GM19238 (cell line): ENCODE measurements around the gene ELK1.

ENCODE experiments used
- DNase-seq: peaks from one replicate; pipeline ENCODE4 v3.0.0; 2011; ENCODE audit warnings: low spot score; ENCODE audit not compliant: insufficient read length

Gene ELK1

DNA sequence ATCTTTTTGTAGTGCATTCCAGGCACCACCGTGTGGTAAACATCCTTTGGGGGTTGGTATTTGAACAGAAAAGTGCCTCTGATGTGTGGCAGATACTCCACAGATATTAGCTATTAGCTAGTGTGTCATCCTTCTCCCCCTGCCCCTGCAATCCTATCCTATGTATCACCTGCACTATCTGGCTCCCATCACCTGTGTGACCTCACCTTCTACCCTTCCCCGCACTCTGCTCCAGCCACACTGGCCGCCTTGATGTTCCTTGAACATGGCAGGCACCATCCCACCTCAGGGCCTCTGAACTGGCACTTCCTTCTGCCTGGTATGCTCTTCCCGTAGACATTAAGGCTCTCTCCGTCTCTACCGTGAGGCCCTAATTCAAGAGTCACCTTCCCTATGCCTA, 3.7 kb downstream of the ELK1 start:
- no peak for DNase-seq

DNA sequence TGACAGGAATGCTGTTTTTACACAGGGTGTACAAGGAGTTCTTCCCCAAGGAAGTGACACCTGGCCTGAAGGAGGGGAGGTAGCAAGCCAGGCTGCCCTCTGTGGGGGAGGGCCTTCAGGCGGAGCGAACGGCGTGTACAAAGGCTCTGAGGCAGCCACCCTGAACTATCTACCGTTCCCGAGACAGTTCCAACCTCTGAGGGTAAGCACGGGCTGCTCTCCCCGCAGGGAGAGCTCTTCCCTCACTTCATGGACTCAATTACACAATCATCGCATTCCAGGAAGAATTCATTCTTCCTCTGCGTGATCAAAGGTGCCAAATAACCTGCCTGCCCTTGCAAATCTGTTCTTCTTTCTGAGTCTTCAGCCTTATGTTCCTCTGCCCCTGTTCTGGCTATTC, 4.8 kb downstream of the ELK1 start:
- DNase-seq, result no peak

DNA sequence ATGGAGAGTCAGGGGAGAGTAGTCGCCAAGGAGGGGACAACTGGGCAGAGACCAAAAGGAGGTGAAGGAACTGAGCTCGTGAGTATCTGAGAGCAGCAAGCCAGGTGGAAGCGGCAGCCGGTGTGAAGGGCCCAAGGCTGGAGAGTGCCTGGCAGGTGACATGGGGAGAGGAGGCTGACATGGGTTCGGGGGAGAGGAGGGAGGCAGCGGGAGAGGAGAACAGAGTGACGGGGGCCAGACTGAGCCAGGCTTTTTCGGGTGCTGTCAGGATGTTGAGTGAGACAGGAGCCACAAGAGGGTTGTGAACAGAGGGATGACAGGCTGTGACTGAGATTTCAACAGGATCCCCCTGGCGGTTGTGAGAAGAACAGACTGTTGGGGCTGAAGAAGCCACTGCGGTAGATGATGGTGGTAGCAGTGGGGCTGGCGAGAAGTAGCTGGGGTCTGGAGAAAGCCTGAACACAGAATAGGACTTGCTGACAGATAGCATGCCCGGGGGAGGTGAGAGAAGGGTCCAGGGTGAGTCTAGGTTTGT, 5.7 kb downstream of the ELK1 start:
- DNase-seq, result no peak

DNA sequence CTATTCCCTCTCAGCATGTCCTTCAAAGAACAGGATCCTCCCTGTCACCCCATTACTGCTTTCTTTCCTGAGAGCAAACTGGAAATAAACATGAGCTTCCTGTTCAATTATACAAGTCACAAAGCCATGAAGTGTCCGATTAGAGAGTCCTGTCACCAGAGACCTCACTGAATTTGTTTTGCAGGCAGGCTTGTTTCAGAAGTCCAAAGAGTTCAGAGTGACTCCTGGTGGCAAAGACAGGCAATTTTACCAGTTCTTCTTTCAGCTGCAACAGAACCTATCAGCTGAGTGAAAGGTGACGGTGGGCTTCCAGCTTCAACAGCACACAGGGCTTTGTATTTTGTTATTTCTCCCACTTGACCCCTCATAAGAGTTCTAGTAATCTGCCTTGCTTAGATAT, 6.4 kb downstream of the ELK1 start:
- no peak for DNase-seq

DNA sequence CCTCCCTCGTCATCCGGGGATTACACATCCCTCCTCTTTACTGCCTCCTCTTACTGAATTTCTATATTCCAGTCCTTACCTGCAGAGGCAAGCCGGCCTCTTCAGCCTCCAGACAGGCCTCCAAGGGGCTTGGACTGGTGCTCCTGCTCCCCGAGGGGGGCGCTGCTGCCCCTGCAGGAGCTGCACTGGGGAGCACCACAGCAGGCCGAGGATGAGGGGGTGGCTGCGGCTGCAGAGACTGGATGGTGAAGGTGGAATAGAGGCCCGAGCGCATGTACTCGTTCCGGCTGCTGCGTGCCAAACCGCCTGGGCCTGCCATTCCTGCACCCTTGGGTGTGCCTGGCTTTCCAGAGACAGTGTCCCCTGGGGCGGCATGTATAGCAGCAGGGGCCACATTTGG, 11.5 kb downstream of the ELK1 start:
- DNase-seq, result no peak

DNA sequence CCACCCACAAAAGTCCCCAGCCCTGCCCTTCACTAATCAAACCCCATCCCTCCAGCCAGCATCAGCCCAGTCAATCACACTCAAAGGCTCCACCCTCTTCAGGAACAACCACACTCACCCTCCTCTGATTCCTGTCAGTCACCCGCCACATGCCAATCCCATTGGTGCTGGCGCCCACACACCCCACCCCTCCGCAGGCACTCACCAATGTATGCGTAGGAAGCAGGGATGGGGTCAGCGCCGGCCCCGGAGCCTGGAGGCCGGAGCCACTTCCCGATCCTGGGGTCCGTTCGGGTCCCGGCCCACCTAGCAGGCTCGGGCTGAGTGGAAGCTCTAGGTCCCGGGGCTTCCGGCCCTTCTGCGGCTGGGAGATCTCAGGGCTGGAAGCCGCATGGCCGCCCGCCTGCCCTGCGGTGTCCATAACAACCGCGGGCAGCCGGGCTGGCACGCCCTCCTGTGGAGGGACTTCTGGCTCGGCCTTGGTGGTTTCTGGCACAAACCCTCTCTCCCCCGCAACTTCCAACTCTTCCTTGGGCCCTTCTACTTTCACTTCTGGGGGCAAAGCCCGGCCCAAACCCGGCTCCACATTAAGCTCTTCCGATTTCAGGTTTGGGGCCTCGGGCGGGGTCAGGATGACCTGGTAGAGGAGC, 12.7 kb downstream of the ELK1 start:
- DNase-seq, result no peak

DNA sequence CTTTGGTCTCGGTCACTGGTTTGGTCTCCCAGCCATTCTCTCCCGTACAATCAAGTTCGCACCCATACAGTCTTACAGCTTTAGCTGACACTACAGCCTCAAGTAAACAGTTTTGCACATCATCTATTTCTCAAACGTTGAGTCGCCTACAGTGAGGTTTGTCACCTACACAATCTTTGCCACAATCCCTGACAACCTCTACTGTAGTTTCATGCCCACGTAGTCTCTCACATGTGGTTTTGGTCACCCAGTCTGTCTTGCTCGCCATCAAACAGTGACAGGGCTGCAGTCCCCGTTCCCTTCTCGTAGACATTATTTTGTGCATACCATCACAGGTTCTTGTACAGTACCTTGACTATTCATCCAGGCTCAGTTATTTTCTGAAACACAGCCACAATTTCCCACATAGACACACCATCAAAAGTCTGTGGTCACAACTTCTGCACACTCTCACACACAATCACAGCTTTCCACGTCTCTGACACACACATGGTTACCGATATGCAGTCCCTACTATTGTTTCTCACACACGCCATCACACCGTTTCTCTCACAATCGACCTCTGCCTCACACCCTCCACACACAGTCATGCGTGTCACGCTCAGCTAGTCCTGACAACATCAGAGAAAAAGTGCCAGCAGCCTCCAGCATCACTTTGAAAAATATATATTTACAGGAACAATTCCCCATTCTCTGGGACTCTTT, 15.3 kb downstream of the ELK1 start:
- no peak for DNase-seq

DNA sequence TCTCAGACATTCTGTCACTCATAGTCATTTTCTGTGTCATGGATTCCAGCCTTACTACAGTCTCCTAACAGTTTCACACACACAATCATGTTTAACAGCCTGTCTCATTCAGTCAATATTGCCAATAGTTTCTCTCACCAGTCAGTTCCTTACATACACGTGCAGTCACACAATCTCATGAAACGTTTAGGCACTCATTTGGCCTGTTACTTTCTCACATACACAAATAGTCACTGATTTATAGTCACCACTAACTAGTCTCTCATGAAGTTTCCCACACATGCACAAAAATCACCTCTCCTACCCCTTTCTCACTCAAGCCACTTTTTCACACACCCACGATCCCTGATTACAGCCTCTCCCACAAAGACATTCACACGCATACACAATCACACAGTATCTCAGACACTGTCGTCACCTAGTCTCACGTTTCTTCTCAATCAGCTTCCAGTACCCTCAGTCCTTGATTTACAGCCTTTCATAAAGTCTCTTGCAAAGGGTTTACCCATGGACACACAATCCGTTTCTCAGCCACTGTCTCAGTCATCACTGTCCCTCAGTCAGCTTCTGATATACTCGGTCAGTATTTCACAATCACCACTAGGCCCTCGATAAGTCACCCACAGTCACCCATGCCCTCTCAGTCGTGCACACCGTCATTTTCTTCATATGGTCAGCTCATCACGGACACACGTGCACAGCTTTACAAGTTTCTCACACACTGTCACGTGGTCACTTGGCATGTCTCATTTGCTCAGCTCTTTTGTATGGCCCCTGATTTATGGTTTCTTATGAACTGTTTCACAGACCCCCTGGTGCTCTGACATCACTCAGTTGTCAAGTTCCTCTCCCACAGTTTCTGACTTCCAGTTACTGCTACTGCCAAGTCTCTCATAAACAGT, 16.4 kb downstream of the ELK1 start:
- DNase-seq, result no peak

DNA sequence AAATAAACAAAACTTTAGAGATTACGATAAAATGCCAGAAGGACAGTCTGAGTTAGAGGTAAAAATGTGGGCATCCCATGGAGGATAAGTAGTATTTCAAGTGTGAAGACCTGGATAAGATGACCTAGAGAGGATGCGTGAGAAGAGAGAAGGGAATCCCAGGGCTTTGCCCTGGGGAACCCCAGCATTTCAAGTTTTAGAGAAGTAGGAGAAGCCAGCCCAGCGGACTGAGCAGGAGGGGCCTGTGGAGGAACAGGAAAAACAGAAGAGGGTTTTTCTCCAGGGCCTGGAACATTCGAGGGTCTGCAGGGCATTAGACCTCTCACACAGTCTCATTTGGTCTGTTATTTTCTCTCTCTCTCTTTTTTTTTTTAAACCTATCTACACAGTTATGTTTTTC, 17.7 kb downstream of the ELK1 start:
- no peak for DNase-seq

DNA sequence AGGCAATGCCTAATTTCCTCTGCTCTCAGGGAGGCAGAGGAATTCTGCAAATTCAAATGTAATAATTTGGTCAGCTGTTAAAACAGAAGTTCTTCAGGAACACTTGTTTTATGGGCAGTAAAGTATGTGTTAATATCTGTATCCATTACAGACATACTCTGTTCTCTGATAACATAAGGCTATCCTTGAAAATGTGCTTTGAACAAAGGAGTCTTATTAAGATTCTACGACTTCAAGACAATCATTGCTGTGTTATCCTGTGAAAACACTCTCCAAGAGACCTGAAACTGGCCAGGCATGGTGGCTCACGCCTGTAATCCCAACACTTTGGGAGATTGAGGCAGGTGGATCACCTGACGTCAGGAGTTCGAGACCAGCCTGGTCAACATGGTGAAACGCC, 18.7 kb downstream of the ELK1 start:
- DNase-seq, result no peak

DNA sequence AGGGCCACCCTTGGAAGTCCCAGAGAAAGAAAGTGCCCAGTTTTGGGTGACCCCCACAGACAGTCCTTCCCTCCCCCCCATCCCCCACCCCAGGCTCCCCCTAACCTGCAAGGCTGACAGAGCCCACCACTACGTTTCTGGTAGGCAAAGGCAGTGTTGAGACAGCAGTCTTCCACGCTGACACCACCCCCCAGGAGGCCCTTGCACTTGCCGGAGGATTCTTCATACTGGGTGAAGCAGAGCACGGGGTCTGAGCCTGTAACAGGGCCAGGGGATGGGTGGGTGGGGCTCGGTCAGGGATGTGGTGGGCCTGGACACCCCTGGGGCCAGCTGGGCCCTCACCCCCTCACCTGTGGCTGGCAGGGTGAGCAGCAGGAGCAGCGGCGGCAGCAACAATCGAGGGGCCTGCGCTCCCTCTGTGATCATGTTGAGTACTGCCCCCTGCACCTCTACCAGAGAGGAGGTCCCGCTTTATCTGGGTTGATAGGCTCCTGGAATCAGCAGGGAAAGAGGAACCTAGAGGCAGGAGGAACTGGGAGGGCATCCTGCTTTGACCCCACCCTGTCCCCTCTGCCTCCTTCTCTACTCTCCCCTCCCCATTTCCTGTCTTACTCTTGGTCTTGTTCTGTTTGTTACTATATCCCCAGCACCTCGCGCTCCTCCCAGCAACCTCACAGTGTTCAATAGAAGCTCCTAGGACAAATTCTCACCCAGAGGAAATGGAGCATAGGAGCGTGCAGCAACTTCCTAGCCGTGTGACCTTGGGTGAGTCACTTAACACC, 20.8 kb downstream of the ELK1 start, which contains the start of gene CFP:
TSS of gene CFP (minus strand) at position 512 of the 782 bp plus-strand sequence. CDS start at position 426, 86 bp downstream.
- no peak for DNase-seq

DNA sequence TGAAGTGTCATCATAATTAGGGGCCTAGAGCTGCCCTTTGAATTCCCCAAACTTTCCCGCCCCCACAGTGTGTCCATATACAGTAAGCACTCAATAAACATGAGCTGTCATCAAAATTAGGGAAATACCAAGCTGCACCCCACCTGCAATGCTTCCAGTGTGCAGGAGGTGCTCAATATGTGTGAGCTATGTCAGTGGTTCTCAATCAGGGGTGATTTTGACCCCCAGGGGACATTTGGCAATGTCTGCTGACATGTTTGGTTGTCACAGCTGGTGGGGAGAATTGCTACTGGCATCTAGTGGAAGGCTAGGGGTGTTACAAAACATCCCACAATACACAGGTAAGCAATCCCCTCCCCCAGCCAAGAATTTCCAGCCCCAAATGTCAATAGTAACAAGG, 21.4 kb downstream of the ELK1 start:
- DNase-seq, result no peak

DNA sequence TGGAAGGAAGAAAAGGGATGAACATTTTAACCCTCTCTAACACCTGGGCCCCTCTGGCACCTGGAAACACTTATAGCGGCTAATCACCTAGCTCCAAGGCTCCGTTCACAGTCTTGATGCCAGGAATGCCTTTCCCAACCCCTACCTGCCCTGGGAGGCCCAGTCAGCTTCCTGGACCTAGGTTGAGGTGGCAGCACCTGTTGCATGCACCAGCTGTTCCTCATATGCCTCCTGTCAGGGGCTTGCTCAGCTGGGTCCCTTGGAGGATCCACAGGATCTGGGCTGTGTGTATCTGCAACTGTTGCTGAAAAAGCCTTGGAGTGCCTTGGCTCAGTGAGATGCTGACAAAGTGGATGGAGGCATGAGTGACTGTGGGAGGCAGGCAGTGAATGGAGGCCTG, 25.0 kb downstream of the ELK1 start:
- DNase-seq, result no peak

DNA sequence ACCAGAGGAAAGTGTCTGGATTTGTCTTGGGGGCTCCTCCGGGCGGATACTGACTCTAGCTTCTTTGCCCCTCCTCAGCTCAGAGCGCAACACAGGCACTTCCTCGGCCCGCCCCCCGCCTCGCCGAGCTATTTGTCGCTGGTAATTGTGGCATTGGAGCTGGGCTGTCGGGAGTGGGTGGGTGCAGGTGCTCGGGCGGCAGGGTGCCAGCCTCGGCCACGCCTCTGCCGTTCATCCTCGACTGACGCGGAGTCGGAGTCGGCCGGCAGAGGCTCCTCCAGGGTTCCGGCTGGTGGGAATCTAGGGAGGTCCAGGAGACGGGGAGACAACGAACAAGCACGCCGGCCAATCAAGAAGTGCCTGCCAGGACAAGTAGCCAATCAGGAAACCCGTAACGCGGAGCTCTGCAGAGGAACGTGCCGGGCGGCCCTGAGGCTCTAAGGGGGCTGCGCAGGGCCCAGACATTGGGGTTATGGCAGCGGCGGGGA, 26.8 kb downstream of the ELK1 start:
- DNase-seq, result no peak

DNA sequence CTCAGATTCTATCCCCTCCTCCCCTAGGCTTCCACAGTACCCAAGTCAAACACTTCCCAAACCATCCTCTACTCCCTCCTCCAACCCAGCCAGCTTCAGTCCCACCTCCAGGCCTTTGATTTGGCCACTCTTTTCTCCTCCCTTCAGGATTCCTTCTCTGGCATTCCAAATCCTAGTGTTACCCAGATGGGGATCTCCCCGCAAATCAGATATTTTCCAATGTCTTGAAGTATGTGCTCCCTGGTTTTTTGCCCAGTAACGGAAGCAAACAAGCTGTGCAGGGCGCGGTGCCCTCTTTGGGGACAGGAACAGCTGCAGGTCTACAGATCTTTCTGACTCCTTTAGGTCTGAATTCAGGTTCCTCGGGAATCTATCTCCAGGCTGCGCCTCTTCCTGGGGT, 28.5 kb downstream of the ELK1 start:
- no peak for DNase-seq

DNA sequence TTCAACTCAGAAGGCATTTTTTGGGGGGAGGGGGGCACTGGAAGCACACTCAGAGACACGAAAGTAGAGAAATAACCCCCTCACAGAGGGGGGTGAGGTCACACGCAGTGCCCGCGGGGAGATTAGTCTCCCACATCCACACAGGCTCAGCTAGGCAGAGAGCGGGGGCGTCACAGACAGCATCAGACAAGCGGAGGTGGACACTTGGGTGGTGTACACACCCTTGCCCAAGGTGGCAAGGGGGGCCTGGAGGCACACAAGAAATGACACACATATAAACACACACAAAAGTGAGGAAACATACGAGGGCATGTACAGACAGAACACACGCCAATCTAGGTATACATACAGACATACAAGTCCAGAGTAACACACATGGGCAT, 30.1 kb downstream of the ELK1 start:
- DNase-seq, result no peak

DNA sequence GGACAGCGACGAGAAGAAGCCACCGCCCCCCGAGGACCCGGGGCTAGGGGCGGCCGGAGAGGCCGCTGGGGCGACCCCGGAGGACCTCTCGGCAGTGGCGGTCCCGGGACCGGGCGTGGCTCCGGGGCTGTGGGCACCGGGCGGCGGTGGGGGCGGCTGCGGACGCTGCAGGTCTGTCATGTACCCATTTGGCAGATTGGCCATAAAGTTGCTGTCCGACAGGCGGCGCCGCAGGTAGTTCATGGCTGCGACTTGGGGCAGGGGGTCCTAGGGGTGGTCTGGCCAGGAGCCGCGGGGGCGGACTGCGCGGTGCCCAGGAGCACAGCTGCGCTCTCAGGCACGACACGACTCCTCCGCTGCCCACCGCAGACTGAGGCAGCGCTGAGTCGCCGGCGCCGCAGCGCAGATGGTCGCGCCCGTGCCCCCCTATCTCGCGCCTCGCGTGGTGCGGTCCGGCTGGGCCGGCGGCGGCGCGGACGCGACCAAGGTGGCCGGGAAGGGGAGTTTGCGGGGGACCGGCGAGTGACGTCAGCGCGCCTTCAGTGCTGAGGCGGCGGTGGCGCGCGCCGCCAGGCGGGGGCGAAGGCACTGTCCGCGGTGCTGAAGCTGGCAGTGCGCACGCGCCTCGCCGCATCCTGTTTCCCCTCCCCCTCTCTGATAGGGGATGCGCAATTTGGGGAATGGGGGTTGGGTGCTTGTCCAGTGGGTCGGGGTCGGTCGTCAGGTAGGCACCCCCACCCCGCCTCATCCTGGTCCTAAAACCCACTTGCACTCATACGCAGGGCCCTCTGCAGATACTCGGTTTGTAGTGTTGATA, 30.7 kb downstream of the ELK1 start, which contains the start of gene SYN1:
TSS of gene SYN1 (minus strand) at position 372 of the 817 bp plus-strand sequence. CDS start at position 243, 129 bp downstream.
- peak; percentile 75 for DNase-seq

DNA sequence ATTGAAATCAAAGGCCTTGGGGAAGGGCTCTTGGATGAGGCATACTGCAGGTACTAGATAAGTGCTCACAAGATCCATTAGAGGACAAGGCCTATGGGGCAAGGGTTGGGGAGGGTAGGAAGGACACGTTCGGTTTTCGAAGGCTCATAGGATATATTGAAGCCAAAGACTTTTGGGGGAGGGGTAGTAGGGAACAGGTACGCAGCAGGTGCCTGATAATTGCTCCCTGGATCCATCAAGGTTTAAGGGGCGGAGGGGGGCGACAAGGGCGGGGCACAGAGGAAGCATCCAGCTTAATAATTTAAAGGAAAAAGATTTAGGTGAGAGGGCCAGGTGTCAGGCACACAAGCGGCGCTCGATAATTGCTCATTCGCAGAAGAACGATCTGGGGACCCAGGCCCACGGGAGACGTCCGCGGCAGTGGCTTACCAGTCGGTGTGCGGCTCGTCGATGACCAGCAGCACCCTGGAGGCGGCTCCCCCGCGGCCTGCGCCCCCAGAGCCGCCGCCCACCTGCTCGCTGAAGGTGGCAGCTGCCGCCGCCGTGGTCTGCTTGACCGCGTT, 31.4 kb downstream of the ELK1 start:
- DNase-seq, result no peak

DNA sequence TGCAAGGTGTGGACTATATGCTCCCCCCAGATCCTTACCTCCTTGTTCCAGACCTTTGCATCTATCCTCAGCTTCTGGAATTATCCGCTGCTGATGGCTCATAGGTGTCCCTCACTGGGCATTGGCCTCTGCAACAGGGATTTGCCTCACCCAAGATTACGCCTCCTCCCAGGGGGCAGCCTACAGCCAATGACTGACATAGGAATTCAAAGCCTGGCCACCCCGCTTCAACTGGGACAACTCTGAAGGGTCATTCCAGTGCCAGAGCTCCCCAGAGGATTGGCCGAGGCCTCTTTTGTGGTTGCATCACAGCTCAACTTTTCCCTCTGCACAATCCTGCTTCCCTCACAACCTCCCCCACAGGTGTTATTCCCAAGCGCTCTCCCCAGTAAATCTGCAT, 35.7 kb downstream of the ELK1 start:
- no peak for DNase-seq

DNA sequence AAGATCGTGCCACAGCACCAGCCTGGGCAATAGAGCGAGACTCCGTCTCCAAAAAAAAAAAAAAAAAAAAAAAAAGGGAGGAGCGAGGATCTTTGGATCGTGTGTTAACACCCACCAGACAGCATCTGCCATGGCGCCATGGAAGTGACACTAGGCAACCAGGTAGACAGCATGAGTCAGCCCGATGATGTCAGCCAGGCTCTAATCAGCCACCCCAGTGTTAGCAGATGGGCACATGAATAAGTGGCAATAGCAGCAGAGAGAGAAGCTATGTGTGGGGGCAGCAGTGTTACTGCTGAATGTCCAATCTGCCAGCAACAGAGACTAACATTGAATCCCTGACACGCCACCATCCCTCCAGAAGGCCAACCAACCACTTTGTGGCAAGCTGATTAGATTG, 37.3 kb downstream of the ELK1 start:
- no peak for DNase-seq
